Activated naive CD4-positive, alpha-beta T cell (primary cell): ENCODE data around the gene EFCAB6.

Source experiments
- DNase-seq, 4 experiments: peaks; one replicate each; lab custom pipeline; 2025; lab: John Stamatoyannopoulos, UW

The EFCAB6 gene

GRCh38 chr22:43546186-43546585, 265.9 kb downstream of the EFCAB6 start:
- DNase-seq = no peak

DNA sequence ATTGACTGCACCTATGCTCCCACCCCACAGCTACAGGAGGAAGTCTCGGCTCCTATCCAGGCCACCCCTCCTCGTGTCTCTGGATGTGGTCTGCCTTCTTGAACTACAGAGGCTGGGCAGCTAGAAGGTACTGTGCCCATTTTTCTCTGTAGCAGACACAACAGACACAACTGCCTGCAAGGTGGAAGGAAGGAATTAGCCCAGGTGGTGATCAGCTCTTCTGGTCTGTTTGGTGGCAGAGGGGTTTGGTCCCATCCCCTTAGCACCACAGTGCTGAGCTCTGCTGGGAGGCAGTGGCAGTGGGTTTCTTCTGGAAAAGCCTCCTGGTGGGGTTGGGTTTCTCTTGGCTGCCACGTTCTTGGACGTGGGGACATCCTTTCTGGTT, 267.8 kb downstream of the EFCAB6 start:
- DNase-seq = no peak

DNA sequence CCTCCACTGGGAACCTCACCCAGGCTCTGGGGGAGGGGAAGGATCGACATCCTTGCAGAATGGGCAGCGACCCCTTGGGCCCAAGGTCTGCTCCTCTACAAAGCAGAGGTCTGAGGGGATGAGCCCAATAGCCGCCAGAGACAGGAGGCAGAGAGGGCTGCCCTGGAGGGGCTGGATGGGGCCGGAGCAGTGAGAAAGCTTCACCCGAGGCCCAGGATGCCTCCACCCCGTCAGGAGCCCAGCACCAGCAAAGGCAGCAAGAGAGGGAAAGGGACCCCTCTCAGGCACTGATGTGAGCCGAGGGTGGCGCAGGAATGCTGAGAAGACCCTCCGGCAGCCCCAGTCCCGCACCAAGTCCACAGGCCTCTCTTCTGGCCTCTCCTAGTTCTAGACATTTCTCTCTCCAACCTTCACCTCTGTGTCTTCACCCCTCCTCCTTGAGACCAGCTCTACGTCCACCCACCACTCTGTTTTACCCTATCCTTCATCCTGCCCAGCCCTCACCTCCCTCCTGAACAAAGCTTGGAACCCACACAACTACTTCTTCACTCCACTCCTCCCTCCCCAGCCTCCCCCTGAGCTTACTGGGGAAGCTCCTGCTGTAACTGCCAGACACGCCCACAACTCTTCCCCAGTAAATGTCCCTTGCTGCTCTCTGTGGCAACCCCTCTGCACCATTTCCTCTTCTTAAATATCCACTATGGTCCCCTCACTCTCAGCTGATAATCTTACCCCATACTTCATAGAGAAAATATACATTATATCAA, 268.4 kb downstream of the EFCAB6 start:
- DNase-seq = no peak

- DNase-seq = no peak
Measured at GRCh38 chr22:43542681-43543521, 269.2 kb downstream of the EFCAB6 start.

- no peak for DNase-seq
Measured at GRCh38 chr22:43541462-43542407, 270.4 kb downstream of the EFCAB6 start.

DNA sequence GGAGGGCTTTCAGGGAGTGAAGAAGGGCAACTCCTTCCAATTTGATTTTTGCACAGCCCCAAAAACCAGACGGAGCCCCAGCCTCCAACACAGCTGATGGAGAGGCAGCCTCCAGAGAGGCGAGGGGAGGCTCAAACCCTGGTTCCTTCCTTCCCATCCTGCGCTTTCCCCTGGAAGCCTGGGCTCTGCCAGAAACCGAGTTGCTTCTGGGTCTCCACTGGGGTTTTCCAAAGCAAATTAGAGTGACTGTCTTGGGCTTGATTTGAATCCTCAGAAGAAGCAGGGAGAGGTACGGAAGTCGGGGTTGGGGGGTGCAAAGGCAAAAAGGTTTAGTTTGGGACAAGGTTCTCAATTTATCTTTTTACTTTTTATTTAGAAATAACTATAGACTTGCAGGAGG, 271.1 kb downstream of the EFCAB6 start:
- DNase-seq = no peak

GRCh38 chr22:43540529-43540923, 271.6 kb downstream of the EFCAB6 start:
- DNase-seq = no peak

DNA sequence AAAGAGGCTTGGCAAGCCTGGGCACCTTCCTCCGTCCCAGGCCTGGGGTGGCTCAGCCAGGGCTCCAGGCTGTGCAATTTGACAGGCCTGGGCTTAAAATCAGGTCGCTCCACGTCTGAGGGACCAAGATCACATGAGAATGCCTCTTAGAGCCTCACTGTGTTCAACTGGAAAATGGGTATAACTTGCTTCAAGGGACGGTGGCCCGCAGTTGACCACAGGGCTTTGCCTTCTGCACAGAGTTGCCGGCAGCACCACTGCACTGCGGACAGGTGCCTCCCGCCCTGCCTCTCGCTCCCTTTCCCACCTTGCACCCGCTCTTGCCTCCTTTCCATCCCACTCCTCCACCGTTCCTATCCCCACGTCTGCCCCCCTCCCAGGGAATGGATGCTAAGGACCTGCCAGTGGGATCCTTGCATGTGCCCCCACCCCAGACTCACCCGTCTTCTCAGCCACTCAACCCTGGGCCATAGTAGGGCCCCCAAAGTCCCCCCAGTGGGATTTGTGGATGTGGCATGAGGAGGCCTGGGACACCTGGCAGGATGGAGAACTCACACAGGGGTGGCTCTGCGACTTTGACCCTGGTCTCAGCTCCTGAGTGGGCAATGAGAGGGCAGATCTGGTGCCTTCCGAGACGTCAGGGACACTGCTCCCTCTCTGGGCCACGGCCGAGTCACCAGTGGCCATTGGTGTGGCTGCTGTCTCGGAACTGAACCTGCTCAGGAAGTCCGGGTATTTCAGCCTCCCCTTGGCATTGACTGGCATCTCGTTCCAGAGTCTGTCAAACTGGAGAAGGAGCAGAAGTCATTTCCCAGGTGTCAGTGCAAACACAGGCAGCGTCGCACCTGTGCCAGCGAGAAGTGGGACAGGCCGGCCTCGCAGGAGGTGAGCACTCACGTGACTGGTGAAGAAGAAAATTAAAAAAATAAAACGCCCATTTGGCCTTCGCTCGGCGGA, 272.3 kb downstream of the EFCAB6 start:
- DNase-seq = no peak

DNA sequence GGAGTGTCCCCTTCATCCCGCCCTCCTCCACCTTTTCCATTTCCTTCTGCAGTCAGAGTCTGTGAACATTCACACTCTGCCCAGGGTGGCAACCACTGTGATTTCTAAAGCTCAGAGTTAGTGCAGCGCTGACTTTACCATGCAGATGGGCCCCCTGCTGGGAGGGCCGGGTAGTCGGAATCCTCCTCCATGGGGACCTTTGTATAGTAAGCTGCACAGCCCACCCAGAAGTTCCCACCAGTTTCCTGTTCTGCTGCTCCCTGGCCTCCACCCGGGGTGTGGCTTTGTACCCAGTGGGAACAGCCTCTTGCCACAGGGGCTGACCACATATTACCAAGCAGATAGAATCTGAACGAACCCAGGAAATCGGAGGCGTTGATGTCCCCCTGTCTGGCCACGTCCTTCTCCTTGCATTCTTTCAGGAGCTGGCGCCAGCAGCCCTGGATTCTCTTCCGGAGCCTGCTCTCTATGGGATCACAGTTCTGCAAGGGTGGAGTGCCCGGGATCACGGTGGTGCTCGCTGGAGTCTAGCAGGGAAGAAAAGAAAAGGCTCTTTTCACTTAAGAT, 275.0 kb downstream of the EFCAB6 start:
- DNase-seq = no peak

GRCh38 chr22:43535741-43536140, 276.4 kb downstream of the EFCAB6 start:
- no peak for DNase-seq

GRCh38 chr22:43535336-43535735, 276.8 kb downstream of the EFCAB6 start:
- no peak for DNase-seq

- no peak for DNase-seq
Measured at GRCh38 chr22:43534916-43535315, 277.2 kb downstream of the EFCAB6 start.

DNA sequence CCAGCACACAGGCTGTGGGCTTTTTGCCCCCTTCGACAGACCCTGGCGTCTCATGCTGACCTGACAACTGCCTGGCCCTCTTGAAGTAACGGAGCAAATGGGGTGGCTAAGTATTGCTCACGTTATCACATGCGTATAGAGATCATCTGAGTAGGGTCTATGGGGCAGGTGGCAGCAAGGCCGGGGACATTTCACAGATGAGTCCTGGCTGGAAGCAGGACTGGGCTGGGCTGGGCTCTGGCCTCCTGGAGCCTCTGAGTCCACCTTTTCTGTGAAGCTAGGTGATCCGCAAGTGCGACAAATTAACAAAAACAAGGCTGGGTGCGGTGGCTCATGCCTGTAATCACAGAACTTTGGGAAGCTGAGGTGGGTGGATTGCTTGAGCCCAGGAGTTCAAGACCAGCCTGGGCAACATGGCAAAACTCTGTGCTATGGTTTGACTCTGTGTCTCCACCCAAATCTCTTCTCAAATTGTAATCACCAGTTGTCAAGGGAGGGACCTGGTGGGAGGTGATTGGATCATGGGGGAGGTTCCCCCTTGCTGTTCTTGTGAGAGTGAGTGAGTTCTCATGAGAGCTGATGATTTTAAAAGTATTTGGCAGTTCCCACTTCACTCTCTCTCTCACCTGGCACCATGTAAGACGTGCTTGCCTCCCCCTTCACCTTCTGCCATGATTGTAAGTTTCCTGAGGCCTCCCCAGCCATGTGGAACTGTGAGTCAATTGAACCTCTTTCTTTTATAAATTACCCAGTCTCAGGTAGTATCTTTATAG, 278.3 kb downstream of the EFCAB6 start:
- DNase-seq = no peak

DNA sequence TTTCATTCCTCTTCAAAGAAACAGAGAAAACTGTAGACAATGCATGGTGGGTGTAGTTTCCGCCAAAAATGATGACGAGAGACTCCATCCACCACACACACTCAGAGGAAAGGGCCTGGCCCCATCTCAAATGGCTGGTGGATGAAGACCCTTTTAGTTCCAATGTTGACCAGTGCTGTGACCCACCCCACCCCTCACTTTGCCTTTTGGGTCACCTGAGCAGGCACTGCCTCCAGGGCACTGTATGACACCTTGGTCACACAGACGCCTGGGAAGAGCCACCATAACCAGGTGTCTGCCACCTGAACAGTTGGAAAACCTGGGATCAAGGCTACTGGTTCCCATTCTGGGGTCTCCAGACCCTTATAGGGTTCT, 279.0 kb downstream of the EFCAB6 start:
- no peak for DNase-seq

DNA sequence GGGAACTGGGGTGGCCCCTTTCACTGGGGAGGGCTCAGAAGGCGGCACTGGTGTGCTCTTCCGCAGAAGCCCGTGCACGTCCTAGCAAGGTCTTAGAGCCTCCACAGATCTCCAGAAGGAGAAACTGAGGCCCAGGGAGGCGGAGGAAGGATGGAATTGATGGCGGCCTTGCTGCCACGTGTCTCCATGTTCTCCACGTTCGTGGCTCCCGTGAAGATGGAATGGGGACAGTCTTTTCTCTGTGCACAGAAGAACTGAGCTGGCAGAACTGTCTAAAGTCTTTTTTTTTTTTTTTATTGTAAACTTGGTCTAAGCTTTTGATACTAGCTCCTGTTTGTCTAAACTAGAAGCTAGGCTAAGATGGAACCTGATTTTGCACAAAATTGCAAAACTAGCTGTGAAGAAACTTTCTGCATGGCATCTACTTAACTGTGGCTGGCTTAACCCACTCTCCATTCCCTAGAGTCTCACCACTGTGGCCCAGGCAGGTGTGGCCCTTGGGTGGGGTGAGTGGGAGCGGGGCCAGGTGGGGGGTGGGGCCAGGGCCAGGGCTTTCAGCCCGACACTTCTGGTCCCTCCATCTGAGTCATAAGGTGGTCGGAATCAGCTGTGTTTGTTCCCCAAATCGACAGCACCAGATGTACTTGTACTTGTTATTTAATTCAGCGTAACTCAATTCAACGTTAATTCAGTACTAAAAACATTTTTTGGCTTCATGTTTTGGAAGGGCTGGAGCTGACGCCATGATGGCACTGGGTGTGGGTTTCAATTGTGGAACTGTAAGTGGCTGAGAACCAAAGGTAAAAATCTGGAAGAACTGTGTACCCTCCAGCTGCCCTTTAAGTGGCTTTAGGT, 279.6 kb downstream of the EFCAB6 start:
- no peak for DNase-seq

GRCh38 chr22:43531651-43532050, 280.5 kb downstream of the EFCAB6 start:
- no peak for DNase-seq

DNA sequence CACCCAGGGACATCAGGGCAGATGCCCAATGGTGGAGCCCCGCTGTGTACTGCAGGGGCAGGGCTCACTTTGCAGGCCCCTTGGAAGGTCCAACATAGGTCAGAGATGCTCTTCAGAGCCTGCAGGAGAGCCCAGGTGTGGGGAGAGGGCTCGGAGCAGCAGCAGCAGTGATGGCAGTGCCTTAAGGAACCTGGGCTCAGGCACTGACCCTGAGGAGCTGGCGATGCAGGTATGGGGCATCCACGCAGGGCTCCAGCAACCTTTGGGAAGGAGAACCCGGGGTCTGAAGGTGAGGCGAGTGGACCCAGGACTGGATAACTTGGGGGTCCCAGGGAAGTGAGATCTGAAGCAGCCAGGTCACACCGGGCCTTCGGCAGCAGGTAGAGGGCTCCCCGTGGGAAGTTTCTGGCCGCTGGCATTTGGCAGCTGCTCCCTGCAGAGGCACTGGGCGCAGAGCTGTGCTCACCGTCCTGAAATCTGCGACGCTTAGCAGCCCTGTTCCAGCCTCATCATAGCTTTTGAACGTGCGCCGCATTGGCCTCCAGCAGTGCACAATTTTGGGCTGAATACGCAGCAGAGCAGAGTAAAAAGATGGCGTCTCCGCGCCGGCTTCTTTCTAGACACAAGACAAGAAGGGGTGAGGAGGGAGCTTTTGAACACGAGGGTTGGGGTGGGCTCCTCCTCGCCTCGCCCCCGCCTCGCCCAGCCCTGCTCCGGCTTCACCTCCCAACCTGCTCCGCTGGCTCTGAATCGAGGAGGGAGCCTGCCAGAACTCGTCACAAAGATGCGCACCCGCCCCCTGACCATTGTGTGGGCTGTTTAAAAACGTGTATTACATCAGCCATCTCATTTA, 281.5 kb downstream of the EFCAB6 start:
- DNase-seq = no peak

GRCh38 chr22:43529934-43530333, 282.2 kb downstream of the EFCAB6 start:
- DNase-seq = no peak
